ENCODE results near the gene INSYN2B. TPM values are rescaled to one million over a fixed set of nuclear protein-coding genes. Genes with fewer than 3 reads are reported as not detected.

The INSYN2B gene
- total RNA-seq, 1 experiment from 2014 or later: 10.8 TPM

DNA sequence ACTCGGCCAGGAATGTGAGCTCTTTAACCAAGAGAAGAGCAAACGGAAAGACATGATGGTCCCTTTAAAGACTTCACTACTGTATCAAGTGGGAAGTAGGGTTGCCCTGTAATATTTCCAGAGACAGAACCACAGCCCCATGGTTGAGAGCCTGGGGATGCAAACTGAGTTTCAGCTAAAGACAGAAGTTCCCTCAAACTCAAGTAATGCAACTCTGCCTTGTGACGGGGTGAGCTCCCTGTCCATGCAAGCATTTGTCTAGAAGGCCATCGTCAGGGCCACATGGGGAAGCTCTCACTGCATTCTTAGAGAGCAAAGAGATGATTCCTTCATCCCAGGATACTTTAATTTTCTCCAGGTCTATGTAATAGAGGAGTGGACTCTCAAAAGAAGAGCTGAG lies 82.8 kb downstream of the INSYN2B start:
- no peaks in the 10 kb centered on the region for H3K36me3 ChIP-seq (ENCODE audit: insufficient read depth, low read length, poor library complexity, severe bottlenecking)
- H3K4me1 ChIP-seq (ENCODE audit: insufficient read depth, low read length, poor library complexity, severe bottlenecking): no peaks in the 10 kb centered on the region
- intact Hi-C loops (cut with micrococcal nuclease; ENCODE audit: unreplicated experiment): no loop called here
- no peak overlapping the region for H3K4me3 ChIP-seq (ENCODE audit: low read depth, low read length, poor library complexity, severe bottlenecking)
- no TSS peak for BruUV-seq (replicated peaks)
- no peaks in the 10 kb centered on the region for H3K9me3 ChIP-seq (ENCODE audit: low read depth, low read length, poor library complexity, severe bottlenecking)
- no peaks in the 10 kb centered on the region for H3K27me3 ChIP-seq (replicated peaks; ENCODE audit: insufficient read depth, low read depth, low read length, poor library complexity)
- H3K27ac ChIP-seq (ENCODE audit: low read depth, low read length, poor library complexity, severe bottlenecking): no peak overlapping the region
- POLR2A ChIA-PET (ENCODE audit: low non-redundant PET): no interaction called here
- CTCF ChIA-PET: no interaction called here
- no peak for DNase-seq (ENCODE audit: low spot score)
- TF ChIP-seq, protein P1, sequence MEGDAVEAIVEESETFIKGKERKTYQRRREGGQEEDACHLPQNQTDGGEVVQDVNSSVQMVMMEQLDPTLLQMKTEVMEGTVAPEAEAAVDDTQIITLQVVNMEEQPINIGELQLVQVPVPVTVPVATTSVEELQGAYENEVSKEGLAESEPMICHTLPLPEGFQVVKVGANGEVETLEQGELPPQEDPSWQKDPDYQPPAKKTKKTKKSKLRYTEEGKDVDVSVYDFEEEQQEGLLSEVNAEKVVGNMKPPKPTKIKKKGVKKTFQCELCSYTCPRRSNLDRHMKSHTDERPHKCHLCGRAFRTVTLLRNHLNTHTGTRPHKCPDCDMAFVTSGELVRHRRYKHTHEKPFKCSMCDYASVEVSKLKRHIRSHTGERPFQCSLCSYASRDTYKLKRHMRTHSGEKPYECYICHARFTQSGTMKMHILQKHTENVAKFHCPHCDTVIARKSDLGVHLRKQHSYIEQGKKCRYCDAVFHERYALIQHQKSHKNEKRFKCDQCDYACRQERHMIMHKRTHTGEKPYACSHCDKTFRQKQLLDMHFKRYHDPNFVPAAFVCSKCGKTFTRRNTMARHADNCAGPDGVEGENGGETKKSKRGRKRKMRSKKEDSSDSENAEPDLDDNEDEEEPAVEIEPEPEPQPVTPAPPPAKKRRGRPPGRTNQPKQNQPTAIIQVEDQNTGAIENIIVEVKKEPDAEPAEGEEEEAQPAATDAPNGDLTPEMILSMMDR (conservative IDR thresholded peaks at IDR 0.05; ENCODE audit: low read depth, low read length): no peak
- no peak for TF ChIP-seq EZH2 (IDR thresholded peaks at IDR 0.05; ENCODE audit: borderline replicate concordance, low read depth, low read length, poor library complexity, severe bottlenecking)

DNA sequence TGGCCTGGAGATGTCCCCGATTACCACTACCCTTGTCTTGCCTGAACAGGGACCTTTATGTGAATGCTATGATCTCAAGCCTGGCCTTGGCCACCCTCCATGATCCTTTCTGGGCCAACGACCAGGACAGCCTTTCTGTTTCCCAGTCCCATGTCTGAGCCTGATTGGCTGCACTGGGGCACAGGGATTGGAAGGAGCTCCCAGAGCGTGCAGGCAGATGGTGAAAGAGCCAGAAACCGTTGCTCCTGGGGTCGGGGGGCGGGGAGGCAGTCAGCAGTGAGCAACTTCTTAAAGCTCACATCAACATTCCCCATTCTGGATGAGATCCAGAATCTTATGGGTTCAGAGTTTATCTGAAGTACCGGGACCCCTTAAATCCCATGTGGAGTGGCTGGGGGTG lies 84.4 kb downstream of the INSYN2B start:
- H3K9me3 ChIP-seq (ENCODE audit: low read depth, low read length, poor library complexity, severe bottlenecking): no peaks in the 10 kb centered on the region
- no peak overlapping the region for H3K4me3 ChIP-seq (ENCODE audit: low read depth, low read length, poor library complexity, severe bottlenecking)
- H3K36me3 ChIP-seq (ENCODE audit: insufficient read depth, low read length, poor library complexity, severe bottlenecking): no peaks in the 10 kb centered on the region
- no peak for TF ChIP-seq EZH2 (IDR thresholded peaks at IDR 0.05; ENCODE audit: borderline replicate concordance, low read depth, low read length, poor library complexity, severe bottlenecking)
- TF ChIP-seq, protein P1 (conservative IDR thresholded peaks at IDR 0.05; ENCODE audit: low read depth, low read length): no peak
- POLR2A ChIA-PET (ENCODE audit: low non-redundant PET): no interaction called here
- CTCF ChIA-PET: no interaction called here
- H3K27ac ChIP-seq (ENCODE audit: low read depth, low read length, poor library complexity, severe bottlenecking): no peak overlapping the region
- no TSS peak for BruUV-seq (replicated peaks)
- no peak for DNase-seq (ENCODE audit: low spot score)
- no peaks in the 10 kb centered on the region for H3K27me3 ChIP-seq (replicated peaks; ENCODE audit: insufficient read depth, low read depth, low read length, poor library complexity)
- H3K4me1 ChIP-seq (ENCODE audit: insufficient read depth, low read length, poor library complexity, severe bottlenecking): no peaks in the 10 kb centered on the region
- intact Hi-C loops (cut with micrococcal nuclease; ENCODE audit: unreplicated experiment): no loop called here

DNA sequence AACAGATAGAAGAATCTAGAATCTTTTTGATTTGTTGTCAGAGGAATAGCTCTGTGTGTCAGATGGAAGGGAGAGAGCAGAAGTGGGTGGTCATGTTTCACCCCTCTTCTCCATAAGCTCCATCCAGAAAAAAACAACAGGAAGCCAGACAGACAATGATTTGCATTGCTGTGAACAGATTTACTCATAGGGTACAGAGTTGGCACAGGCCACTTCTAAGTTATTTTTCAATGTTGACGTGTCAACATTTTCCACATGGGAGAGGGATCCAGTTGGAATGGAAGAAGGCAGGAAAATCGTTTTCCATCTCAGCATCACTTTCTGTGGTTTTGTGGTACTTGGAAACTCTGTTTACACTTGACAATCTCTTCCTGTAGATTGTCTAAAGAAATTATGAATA lies 86.7 kb downstream of the INSYN2B start:
- H3K9me3 ChIP-seq (ENCODE audit: low read depth, low read length, poor library complexity, severe bottlenecking): no peaks in the 10 kb centered on the region
- H3K36me3 ChIP-seq (ENCODE audit: insufficient read depth, low read length, poor library complexity, severe bottlenecking): no peaks in the 10 kb centered on the region
- H3K27ac ChIP-seq (ENCODE audit: low read depth, low read length, poor library complexity, severe bottlenecking): no peak overlapping the region
- no peak for DNase-seq (ENCODE audit: low spot score)
- TF ChIP-seq EZH2 (IDR thresholded peaks at IDR 0.05; ENCODE audit: borderline replicate concordance, low read depth, low read length, poor library complexity, severe bottlenecking): no peak
- H3K4me3 ChIP-seq (ENCODE audit: low read depth, low read length, poor library complexity, severe bottlenecking): no peak overlapping the region
- BruUV-seq (replicated peaks): no TSS peak
- POLR2A ChIA-PET (ENCODE audit: low non-redundant PET): no interaction called here
- CTCF ChIA-PET: interaction anchor here (0.7 kb wide), 1 partner anchor 74 kb away, joined by 3 read pairs; no protein-coding TSS in a partner anchor
- no peaks in the 10 kb centered on the region for H3K27me3 ChIP-seq (replicated peaks; ENCODE audit: insufficient read depth, low read depth, low read length, poor library complexity)
- intact Hi-C loops (cut with micrococcal nuclease; ENCODE audit: unreplicated experiment): no loop called here
- H3K4me1 ChIP-seq (ENCODE audit: insufficient read depth, low read length, poor library complexity, severe bottlenecking): no peaks in the 10 kb centered on the region

DNA sequence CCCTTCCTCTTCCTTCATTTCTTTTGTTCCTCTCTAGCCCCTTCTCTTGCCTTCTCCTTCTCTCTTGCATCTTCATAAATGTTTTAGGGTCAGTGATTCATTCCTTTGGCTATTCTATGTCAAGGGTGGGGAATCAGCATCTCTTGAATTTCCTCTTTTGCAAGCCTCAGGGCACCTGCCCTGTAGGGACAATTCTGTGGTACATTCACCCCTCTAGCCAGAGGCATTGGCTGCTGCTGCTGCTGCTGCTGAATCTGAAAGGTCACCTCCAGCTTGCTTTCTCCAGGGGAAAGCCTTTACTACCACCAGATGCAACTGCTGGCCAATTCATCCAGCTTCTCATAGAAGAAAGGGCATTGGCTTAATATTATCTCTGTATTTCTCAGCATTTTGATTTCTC lies 87.3 kb downstream of the INSYN2B start:
- BruUV-seq (replicated peaks): no TSS peak
- H3K27me3 ChIP-seq (replicated peaks; ENCODE audit: insufficient read depth, low read depth, low read length, poor library complexity): no peaks in the 10 kb centered on the region
- CTCF ChIA-PET: interaction anchor here (0.7 kb wide), 1 partner anchor 74 kb away, joined by 3 read pairs; no protein-coding TSS in a partner anchor
- POLR2A ChIA-PET (ENCODE audit: low non-redundant PET): no interaction called here
- H3K36me3 ChIP-seq (ENCODE audit: insufficient read depth, low read length, poor library complexity, severe bottlenecking): no peaks in the 10 kb centered on the region
- DNase-seq (ENCODE audit: low spot score): no peak
- H3K9me3 ChIP-seq (ENCODE audit: low read depth, low read length, poor library complexity, severe bottlenecking): no peaks in the 10 kb centered on the region
- H3K27ac ChIP-seq (ENCODE audit: low read depth, low read length, poor library complexity, severe bottlenecking): no peak overlapping the region
- intact Hi-C loops (cut with micrococcal nuclease; ENCODE audit: unreplicated experiment): no loop called here
- H3K4me3 ChIP-seq (ENCODE audit: low read depth, low read length, poor library complexity, severe bottlenecking): no peak overlapping the region
- TF ChIP-seq, protein P1 (conservative IDR thresholded peaks at IDR 0.05; ENCODE audit: low read depth, low read length): no peak
- TF ChIP-seq EZH2 (IDR thresholded peaks at IDR 0.05; ENCODE audit: borderline replicate concordance, low read depth, low read length, poor library complexity, severe bottlenecking): no peak
- no peaks in the 10 kb centered on the region for H3K4me1 ChIP-seq (ENCODE audit: insufficient read depth, low read length, poor library complexity, severe bottlenecking)

Measured in A673 (cell line).